Measurements from ENCODE around the gene LRRC57. TPM values are rescaled to one million over a fixed set of nuclear protein-coding genes. Genes with fewer than 3 reads are reported as not detected.

LRRC57 gene
- total RNA-seq, 1 experiment from 2014 or later = 16.6 TPM

GRCh38 chr15:42523331-42523730 lies 25.3 kb downstream of the LRRC57 start:
- Histone ChIP-seq H3K27ac (ENCODE audit: low read depth, low read length) (no peak overlapping the region), H2AFZ (ENCODE audit: low read depth, low read length, poor library complexity, severe bottlenecking) (no peak overlapping the region), H3K79me2 (ENCODE audit: insufficient read depth, low read length) (no peaks in the 10 kb centered on the region), H3K4me1 (ENCODE audit: control insufficient read depth in 1 of 2, insufficient read depth in 2 of 2, low read length in 2 of 2) (no peaks in the 10 kb centered on the region), H3K9me3 (ENCODE audit: control insufficient read depth in 1 of 2, insufficient read depth in 1 of 2, low read depth in 1 of 2, low read length in 2 of 2) (no peaks in the 10 kb centered on the region), H3K9ac (ENCODE audit: low read length) (no peak overlapping the region), H3K4me3 (replicated peaks in 1 of 2; ENCODE audit: low read depth in 1 of 2, low read length in 2 of 2) (no peak overlapping the region), H3K4me2 (ENCODE audit: low read length) (no peak overlapping the region), H3K27me3 (ENCODE audit: insufficient read depth, low read length) (no peaks in the 10 kb centered on the region), H4K20me1 (ENCODE audit: insufficient read depth) (no peaks in the 10 kb centered on the region), H3K36me3 (ENCODE audit: control insufficient read depth in 1 of 2, insufficient read depth in 2 of 2, low read length in 2 of 2) (no peaks in the 10 kb centered on the region; a peak in 1 of 4 replicates), H3K9me2 (ENCODE audit: insufficient read depth) (no peaks in the 10 kb centered on the region)
- intact Hi-C loops (cut with micrococcal nuclease) = no loop called here
- CTCF ChIA-PET = no interaction called here
- POLR2A ChIA-PET = no interaction called here
- RAD21 ChIA-PET (ENCODE audit: low non-redundant PET in 1 of 2, low total read pairs in 2 of 2, uncharacterized antibody in 2 of 2, unreplicated experiment in 2 of 2) = interaction anchor here in 1 of 2 experiments (0.6 kb wide), 1 partner anchor 439 kb away, joined by 3 read pairs; no protein-coding TSS in a partner anchor
- no peak for TF ChIP-seq TCF7L2 (IDR thresholded peaks at IDR 0.05; ENCODE audit: borderline replicate concordance, extremely low read depth, insufficient read depth, insufficient read length)
- TF ChIP-seq EZH2phosphoT487 (IDR thresholded peaks at IDR 0.05; ENCODE audit: borderline replicate concordance) = no peak
- TF ChIP-seq POLR2AphosphoS5 (IDR thresholded peaks at IDR 0.05; ENCODE audit: low read depth, low read length) = no peak
- TF ChIP-seq CEBPB (IDR thresholded peaks at IDR 0.05; ENCODE audit: low read depth) = no peak
- TF ChIP-seq ELF1 (IDR thresholded peaks at IDR 0.05; ENCODE audit: borderline replicate concordance, low read depth) = no peak
- TF ChIP-seq, protein P1, sequence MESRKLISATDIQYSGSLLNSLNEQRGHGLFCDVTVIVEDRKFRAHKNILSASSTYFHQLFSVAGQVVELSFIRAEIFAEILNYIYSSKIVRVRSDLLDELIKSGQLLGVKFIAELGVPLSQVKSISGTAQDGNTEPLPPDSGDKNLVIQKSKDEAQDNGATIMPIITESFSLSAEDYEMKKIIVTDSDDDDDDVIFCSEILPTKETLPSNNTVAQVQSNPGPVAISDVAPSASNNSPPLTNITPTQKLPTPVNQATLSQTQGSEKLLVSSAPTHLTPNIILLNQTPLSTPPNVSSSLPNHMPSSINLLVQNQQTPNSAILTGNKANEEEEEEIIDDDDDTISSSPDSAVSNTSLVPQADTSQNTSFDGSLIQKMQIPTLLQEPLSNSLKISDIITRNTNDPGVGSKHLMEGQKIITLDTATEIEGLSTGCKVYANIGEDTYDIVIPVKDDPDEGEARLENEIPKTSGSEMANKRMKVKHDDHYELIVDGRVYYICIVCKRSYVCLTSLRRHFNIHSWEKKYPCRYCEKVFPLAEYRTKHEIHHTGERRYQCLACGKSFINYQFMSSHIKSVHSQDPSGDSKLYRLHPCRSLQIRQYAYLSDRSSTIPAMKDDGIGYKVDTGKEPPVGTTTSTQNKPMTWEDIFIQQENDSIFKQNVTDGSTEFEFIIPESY (IDR thresholded peaks at IDR 0.05; ENCODE audit: extremely low read depth, insufficient replicate concordance, low read length) = no peak
- BruUV-seq (replicated peaks) = no TSS peak
- no peak for DNase-seq (ENCODE audit: low read depth, low spot score)
- no peak for ATAC-seq

DNA sequence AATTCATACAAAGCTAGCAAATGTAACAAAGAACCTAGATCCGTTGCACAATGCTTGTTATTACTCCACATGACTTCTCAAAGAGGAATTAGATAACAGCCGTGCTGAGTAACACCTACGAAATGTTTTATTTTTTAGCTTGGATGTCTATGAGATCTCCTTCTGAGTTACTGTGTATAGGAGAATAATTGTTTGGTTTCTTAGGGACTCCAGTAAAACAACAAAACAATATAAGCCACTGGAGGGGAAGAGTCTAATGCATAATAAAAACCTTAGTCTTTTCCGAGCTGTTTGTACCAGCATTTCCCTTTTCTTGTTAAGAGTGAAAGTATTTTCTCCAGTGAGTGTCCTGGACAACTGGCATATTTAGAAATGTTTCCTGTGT lies 37.6 kb downstream of the LRRC57 start:
- DNase-seq (ENCODE audit: low read depth, low spot score) (no peak), ATAC-seq (no peak)
- Histone ChIP-seq H4K20me1 (ENCODE audit: insufficient read depth) (no peaks in the 10 kb centered on the region), H3K4me2 (ENCODE audit: low read length) (no peak overlapping the region), H2AFZ (ENCODE audit: low read depth, low read length, poor library complexity, severe bottlenecking) (no peak overlapping the region), H3K27ac (ENCODE audit: low read depth, low read length) (no peak overlapping the region), H3K36me3 (ENCODE audit: control insufficient read depth in 1 of 2, insufficient read depth in 2 of 2, low read length in 2 of 2) (no peaks in the 10 kb centered on the region; a peak in 1 of 4 replicates), H3K27me3 (ENCODE audit: insufficient read depth, low read length) (no peaks in the 10 kb centered on the region), H3K79me2 (ENCODE audit: insufficient read depth, low read length) (no peaks in the 10 kb centered on the region), H3K4me3 (replicated peaks in 1 of 2; ENCODE audit: low read depth in 1 of 2, low read length in 2 of 2) (no peak overlapping the region), H3K9me3 (ENCODE audit: control insufficient read depth in 1 of 2, insufficient read depth in 1 of 2, low read depth in 1 of 2, low read length in 2 of 2) (no peaks in the 10 kb centered on the region), H3K9me2 (ENCODE audit: insufficient read depth) (no peaks in the 10 kb centered on the region), H3K9ac (ENCODE audit: low read length) (no peak overlapping the region), H3K4me1 (ENCODE audit: control insufficient read depth in 1 of 2, insufficient read depth in 2 of 2, low read length in 2 of 2) (no peaks in the 10 kb centered on the region)
- ChIA-PET POLR2A (no interaction called here), RAD21 (ENCODE audit: low non-redundant PET in 1 of 2, low total read pairs in 2 of 2, uncharacterized antibody in 2 of 2, unreplicated experiment in 2 of 2) (no interaction called here), CTCF (no interaction called here)
- intact Hi-C loops (cut with micrococcal nuclease) = no loop called here
- BruUV-seq (replicated peaks) = no TSS peak
- TF ChIP-seq ATF3 (IDR thresholded peaks at IDR 0.05) (no peak), SRF (IDR thresholded peaks at IDR 0.05; ENCODE audit: low read depth) (no peak), SIN3A (IDR thresholded peaks at IDR 0.05; ENCODE audit: low read depth) (no peak), CTCF (IDR thresholded peaks at IDR 0.05 in 2 of 3, conservative IDR thresholded peaks at IDR 0.05 in 1 of 3; ENCODE audit: borderline replicate concordance in 1 of 3, insufficient read depth in 1 of 3, low read depth in 2 of 3, low read length in 2 of 3) (no peak), EZH2 (IDR thresholded peaks at IDR 0.05) (no peak), ELF1 (IDR thresholded peaks at IDR 0.05; ENCODE audit: borderline replicate concordance, low read depth) (no peak), YY1 (IDR thresholded peaks at IDR 0.05; ENCODE audit: extremely low read depth, insufficient replicate concordance, low read depth, low read length) (no peak), SP1 (IDR thresholded peaks at IDR 0.05; ENCODE audit: low read depth) (no peak), RAD21 (IDR thresholded peaks at IDR 0.05; ENCODE audit: low read depth) (no peak), CEBPB (IDR thresholded peaks at IDR 0.05; ENCODE audit: low read depth) (no peak)
- TF ChIP-seq, protein P1 (IDR thresholded peaks at IDR 0.05; ENCODE audit: extremely low read depth, insufficient replicate concordance, low read length) = no peak
